GM12878 (cell line): ENCODE results near the gene LRRC27. TPM values are rescaled to one million over a fixed set of nuclear protein-coding genes. Genes with fewer than 3 reads are reported as not detected.

ENCODE experiments used
- ATAC-seq: fragments of 200-7000 bp; cut with Tn5 transposase; 3 replicates; pipeline ENCODE4 v1.9.1; 2020; ENCODE audit warnings: mild to moderate bottlenecking, moderate library complexity
- BruUV-seq: library from RNA; stranded (reverse); fragments of 400-500 nt; replicated peaks from 2 replicates; lab custom pipeline; 2021; lab: Mats Ljungman, UMichigan
- CTCF ChIA-PET: fragments of 300-600 bp; sonication (Branson Sonifier 250); formaldehyde crosslinking; extraction: SDS; loops from one replicate; lab custom pipeline; 2021; ENCODE audit warnings: inconsistent platforms; lab: Yijun Ruan, JAX
- POLR2A ChIA-PET: fragments of 350-600 bp; formaldehyde crosslinking; extraction: SDS; loops from one replicate; lab custom pipeline; 2021; ENCODE audit warnings: inconsistent platforms; lab: Charles Lee
- RAD21 ChIA-PET: fragments of 300-600 bp; sonication (Branson Sonifier 250); formaldehyde crosslinking; loops from one replicate; lab custom pipeline; 2023; ENCODE audit warnings: antibody characterized with exemption; ENCODE audit not compliant: unreplicated experiment; lab: Charles Lee
- SMC1A ChIA-PET: fragments of 300-600 bp; sonication (Branson Sonifier 250); formaldehyde crosslinking; loops from one replicate; lab custom pipeline; 2023; ENCODE audit not compliant: unreplicated experiment, uncharacterized antibody; lab: Charles Lee
- DNase-seq: peaks from one replicate; pipeline ENCODE4 v3.0.0-alpha.2; 2011; ENCODE audit warnings: low read depth, low spot score
- FAIRE-seq: peaks from 3 replicates; lab custom pipeline; 2011; peaks lifted over from hg19 to GRCh38; lab: Jason Lieb, UNC
- H2AFZ ChIP-seq: 2 replicates; pipeline ENCODE4 v1.6.0; 2011; ENCODE audit warnings: low read depth, low read length, control low read depth; ENCODE audit not compliant: control insufficient read depth
- H3K27ac ChIP-seq: 2 replicates; pipeline ENCODE4 v1.5.1; 2011; ENCODE audit warnings: control low read depth; ENCODE audit not compliant: control insufficient read depth, insufficient read depth
- H3K27me3 ChIP-seq, 2 experiments: replicated peaks in 1 of 2; 2 replicates each; pipeline versions ENCODE4 v1.6.0 to v1.6.1; 2011; ENCODE audit warnings: low read length in 1 of 2; ENCODE audit not compliant: control insufficient read depth in 2 of 2, insufficient read depth in 2 of 2
- H3K36me3 ChIP-seq, 2 experiments: 2 replicates each; pipeline ENCODE4 v1.5.1; 2011; ENCODE audit warnings: low read length in 1 of 2; ENCODE audit not compliant: control insufficient read depth in 2 of 2, insufficient read depth in 2 of 2
- H3K4me1 ChIP-seq: 2 replicates; pipeline ENCODE4 v1.6.1; 2011; ENCODE audit warnings: mild to moderate bottlenecking, low read length, moderate library complexity, mixed read lengths; ENCODE audit not compliant: control insufficient read depth, insufficient read depth
- H3K4me2 ChIP-seq: 2 replicates; pipeline ENCODE4 v1.6.0; 2011; ENCODE audit warnings: control low read depth; ENCODE audit not compliant: control insufficient read depth, insufficient read depth
- H3K4me3 ChIP-seq: fragments of 200-600 bp; sonication (generic); 2 replicates; pipeline ENCODE4 v1.5.1; 2016
- H3K79me2 ChIP-seq: 2 replicates; pipeline ENCODE4 v1.6.0; 2011; ENCODE audit warnings: low read length; ENCODE audit not compliant: control insufficient read depth, insufficient read depth
- H3K9ac ChIP-seq: 2 replicates; pipeline ENCODE4 v1.8.0; 2011; ENCODE audit warnings: low read length, control low read depth, mixed read lengths; ENCODE audit not compliant: control insufficient read depth, insufficient read depth
- H3K9me3 ChIP-seq: replicated peaks from 3 replicates; pipeline ENCODE4 v1.5.1; 2011; ENCODE audit warnings: mild to moderate bottlenecking, low read length; ENCODE audit not compliant: control insufficient read depth, insufficient read depth
- H4K20me1 ChIP-seq: 2 replicates; pipeline ENCODE4 v1.6.0; 2011; ENCODE audit not compliant: control insufficient read depth, insufficient read depth
- ATF7 ChIP-seq: fragments of 450-650 bp; IDR thresholded peaks from 2 replicates; pipeline ENCODE4 v1.6.1; 2016; ENCODE audit warnings: low read depth, mild to moderate bottlenecking
- BCL3 ChIP-seq: IDR thresholded peaks from 2 replicates; pipeline ENCODE4 v1.6.1; 2011; ENCODE audit warnings: borderline replicate concordance, low read depth, mild to moderate bottlenecking, moderate library complexity, low read length; ENCODE audit not compliant: insufficient read depth, poor library complexity, severe bottlenecking
- CHD2 ChIP-seq: IDR thresholded peaks from 2 replicates; pipeline ENCODE4 v1.6.1; 2011; ENCODE audit warnings: low read depth, low read length, improper control_type of control experiment, borderline replicate concordance
- RAD51 ChIP-seq: fragments of 450-650 bp; IDR thresholded peaks from 2 replicates; pipeline ENCODE4 v1.6.1; 2016; ENCODE audit warnings: moderate library complexity, mild to moderate bottlenecking, inconsistent platforms
- RCOR1 ChIP-seq: conservative IDR thresholded peaks from 2 replicates; pipeline ENCODE4 v1.6.1; 2012; ENCODE audit warnings: low read depth, low read length, improper control_type of control experiment
- REST ChIP-seq: IDR thresholded peaks from 2 replicates; pipeline ENCODE4 v1.6.1; 2012; ENCODE audit warnings: mild to moderate bottlenecking, low read depth, low read length
- SPI1 ChIP-seq: IDR thresholded peaks from 2 replicates; pipeline ENCODE4 v1.6.1; 2011; ENCODE audit warnings: low read depth, mild to moderate bottlenecking, low read length, moderate library complexity, borderline replicate concordance; ENCODE audit not compliant: insufficient read depth
- YBX1 ChIP-seq: fragments of 450-650 bp; IDR thresholded peaks from 2 replicates; pipeline ENCODE4 v1.6.1; 2016; ENCODE audit warnings: antibody characterized with exemption
- ZNF687 ChIP-seq: fragments of 450-650 bp; IDR thresholded peaks from 2 replicates; pipeline ENCODE4 v1.6.1; 2017; ENCODE audit warnings: mild to moderate bottlenecking, moderate library complexity
- WGBS: methylation state at CpG from one replicate; pipeline ENCODE4 v1.1.6; 2016; ENCODE audit warnings: low lambda C conversion rate; ENCODE audit not compliant: insufficient replicate concordance, insufficient coverage; ENCODE audit errors: missing lambda C conversion rate; 5-methylcytosine and 5-hydroxymethylcytosine counted together
- in situ Hi-C: fragments of 300-500 bp; cut with MboI; formaldehyde crosslinking; loops from 9 replicates; pipeline ENCODE4 v1.14.3; 2018; ENCODE audit warnings: mixed read lengths
- intact Hi-C: fragments of 100-400 bp; cut with micrococcal nuclease; formaldehyde crosslinking; loops from one replicate; pipeline ENCODE4 v1.14.2; 2022; ENCODE audit not compliant: unreplicated experiment
- polyA plus RNA-seq, 11 experiments: library from polyadenylated mRNA; depleted of rRNA in 4 of 11; unstranded in 6 of 11; stranded (reverse) in 5 of 11; fragments of >200 nt; fragmentation: Nextera tagmentation in 4 of 11; fragmentation: Illumina TruSeq in 1 of 11; extraction: Ambion mirVana in 4 of 11; extraction: Trizol in 1 of 11; gene quantifications; 1 replicate in 1 of 11; 2 replicates in 10 of 11; pipeline versions ENCODE4 v1.2.1 to v1.2.3, GENCODE V29; 2011 to 2016; ENCODE audit warnings: inconsistent platforms in 2 of 11, missing spikeins in 2 of 11, low read depth in 1 of 11
- total RNA-seq, 4 experiments: library from RNA; depleted of rRNA in 3 of 4; stranded (reverse); fragments of >200 nt in 3 of 4; fragmentation: Illumina TruSeq in 1 of 4; extraction: Trizol in 1 of 4; gene quantifications; 2 replicates each; pipeline versions ENCODE4 v1.2.1 to v1.2.3, GENCODE V29; 2013 to 2021

Gene LRRC27
- total and polyA plus RNA-seq, 10 of the 15 experiments (the other 5 are each of a cell fraction or from before 2014, with no cell fraction given) = 0.48 to 6.9 (median 4.7) TPM

- no peak overlapping the region for H3K4me2 ChIP-seq
- intact Hi-C loops = no loop called here
- RAD21 ChIA-PET = no interaction called here
- TF ChIP-seq ATF7 (no peak), CHD2 (no peak), BCL3 (no peak), YBX1 (no peak), ZNF687 (no peak), RCOR1 (no peak), RAD51 (no peak), SPI1 (peak; percentile 57), REST (no peak)
- TF ChIP-seq, all 136 proteins: peak for 1
- Histone ChIP-seq H3K79me2 (no peaks in the 10 kb centered on the region), H3K36me3 (no peaks in the 10 kb centered on the region), H4K20me1 (no peaks in the 10 kb centered on the region), H2AFZ (no peak overlapping the region), H3K27ac (no peak overlapping the region), H3K27me3 (no peaks in the 10 kb centered on the region; a peak in 1 of 4 replicates), H3K4me3 (no peak overlapping the region), H3K4me1 (peaks cover 26% of the 10 kb centered on the region), H3K9me3 (no peaks in the 10 kb centered on the region), H3K9ac (peak overlapping the region; percentile 27; the same call in 1 of the 2 replicates)
- FAIRE-seq (no peak), DNase-seq (no peak), ATAC-seq (no peak)
- in situ Hi-C loops = no loop called here
- no TSS peak for BruUV-seq
- WGBS = 9% methylated on average over 8 of the region's 8 CpGs
- ChIA-PET POLR2A (no interaction called here), SMC1A (no interaction called here), CTCF (interaction anchor here (1.1 kb wide), 1 partner anchor 23 kb away, joined by 3 read pairs; no protein-coding TSS in a partner anchor)
Observed at GRCh38 chr10:132420469-132420980, 88.5 kb downstream of the LRRC27 start.
